Bronchial epithelial cell (primary cell): ENCODE data around the gene SART1. TPM values are rescaled to one million over a fixed set of nuclear protein-coding genes. Genes with fewer than 3 reads are reported as not detected.
A peak's percentile ranks its signal among the peaks of the same experiment; 100 is the strongest.

Source experiments
- DNase-seq: peaks from one replicate; pipeline ENCODE4 v3.0.0-alpha.2; 2010; ENCODE audit warnings: low read depth
- FAIRE-seq: peaks from 2 replicates; lab custom pipeline; 2011; peaks lifted over from hg19 to GRCh38; lab: Jason Lieb, UNC
- H3K27me3 ChIP-seq: 2 replicates; pipeline ENCODE4 v1.5.1; 2011; ENCODE audit warnings: low read length; ENCODE audit not compliant: control insufficient read depth, insufficient read depth
- H3K36me3 ChIP-seq: 2 replicates; pipeline ENCODE4 v1.5.1; 2011; ENCODE audit warnings: low read length; ENCODE audit not compliant: control insufficient read depth, insufficient read depth
- H3K4me3 ChIP-seq: 2 replicates; pipeline ENCODE4 v1.5.1; 2011; ENCODE audit warnings: mild to moderate bottlenecking, low read depth, low read length, control low read depth
- CTCF ChIP-seq: IDR thresholded peaks from 2 replicates; pipeline ENCODE4 v1.5.1; 2011; ENCODE audit warnings: mild to moderate bottlenecking, moderate library complexity, low read length, control low read depth, inconsistent platforms; ENCODE audit not compliant: insufficient read depth, severe bottlenecking
- total RNA-seq: library from RNA; depleted of rRNA; stranded (reverse); fragments of >200 nt; gene quantifications from 2 replicates; pipeline ENCODE4 v1.2.1, GENCODE V29; 2014

Gene SART1
- total RNA-seq, 1 donor from 2014 or later = 32.4 TPM

GRCh38 chr11:65965986-65966762 lies 4.6 kb downstream of the SART1 start:
- Histone ChIP-seq H3K36me3 (peaks cover 35% of the 10 kb centered on the region), H3K27me3 (no peaks in the 10 kb centered on the region), H3K4me3 (no peak overlapping the region)
- DNase-seq (no peak), FAIRE-seq (no peak)
- no peak for TF ChIP-seq CTCF

DNA sequence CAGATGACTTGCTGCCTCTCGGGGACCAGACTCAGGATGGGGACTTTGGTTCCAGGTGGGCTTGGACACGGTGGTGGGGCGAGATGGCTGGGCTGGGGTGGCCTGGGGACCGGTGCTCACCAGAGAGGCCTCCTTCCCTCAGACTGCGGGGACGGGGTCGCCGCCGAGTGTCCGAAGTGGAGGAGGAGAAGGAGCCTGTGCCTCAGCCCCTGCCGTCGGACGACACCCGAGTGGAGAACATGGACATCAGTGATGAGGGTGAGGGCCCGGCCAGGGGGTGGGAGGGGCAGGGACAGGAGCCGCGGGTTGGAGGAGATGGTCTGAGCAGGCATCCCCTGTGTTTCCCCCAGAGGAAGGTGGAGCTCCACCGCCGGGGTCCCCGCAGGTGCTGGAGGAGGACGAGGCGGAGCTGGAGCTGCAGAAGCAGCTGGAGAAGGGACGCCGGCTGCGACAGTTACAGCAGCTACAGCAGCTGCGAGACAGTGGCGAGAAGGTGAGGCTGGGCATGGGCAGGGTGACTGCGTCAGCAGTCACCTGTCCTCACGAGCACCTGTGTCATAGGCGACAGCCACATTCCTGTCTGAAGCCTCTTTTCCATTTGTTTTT lies 5.9 kb downstream of the SART1 start:
- Histone ChIP-seq H3K4me3 (no peak overlapping the region), H3K27me3 (no peaks in the 10 kb centered on the region), H3K36me3 (peaks cover 35% of the 10 kb centered on the region)
- DNase-seq = no peak
- no peak for FAIRE-seq
- no peak for TF ChIP-seq CTCF

DNA sequence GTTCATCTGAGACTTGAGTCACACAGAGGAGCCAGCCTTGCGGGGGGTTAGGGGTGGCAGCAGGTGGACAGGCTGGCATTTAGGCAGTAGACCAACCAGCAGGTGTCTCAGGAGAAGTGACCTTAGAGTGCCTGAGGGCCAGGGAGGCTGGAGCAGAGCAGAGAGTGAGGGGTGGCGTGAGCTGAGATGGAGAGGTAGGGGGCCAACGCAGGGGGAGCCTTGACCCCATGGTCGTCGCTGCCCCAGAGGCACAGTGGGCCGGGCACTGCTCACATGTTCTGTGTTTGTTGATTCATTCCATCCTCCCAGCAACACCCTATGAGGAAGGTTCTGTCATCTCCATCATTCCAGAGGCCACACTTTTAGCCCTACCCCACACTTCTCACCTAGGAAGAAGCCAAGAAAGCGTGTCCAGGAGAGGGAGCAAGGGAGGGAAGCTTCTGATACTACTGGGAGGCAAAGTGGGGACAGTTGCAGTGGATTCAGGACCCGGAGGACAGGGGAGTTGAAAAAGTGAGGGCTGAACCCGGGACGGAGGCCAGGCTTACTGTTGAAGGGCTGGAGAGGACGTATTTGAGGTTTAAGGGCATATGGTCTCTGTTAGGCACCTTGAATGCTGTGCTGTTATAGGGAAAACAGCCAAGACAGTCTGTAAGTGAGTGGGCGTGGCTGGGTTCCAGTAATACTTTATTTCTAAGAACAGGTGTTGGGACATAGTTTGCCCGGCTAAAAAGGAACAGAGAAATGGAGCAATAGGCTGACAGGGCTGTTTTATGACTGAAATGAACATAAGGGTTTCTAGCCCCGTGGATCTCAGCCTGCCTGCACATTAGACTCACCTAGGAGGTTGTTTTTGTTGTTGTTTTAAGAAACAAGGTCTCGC lies 7.3 kb downstream of the SART1 start:
- no peak overlapping the region for H3K4me3 ChIP-seq
- DNase-seq (no peak), FAIRE-seq (peak; percentile 47)
- H3K27me3 ChIP-seq = no peaks in the 10 kb centered on the region
- no peak for TF ChIP-seq CTCF
- H3K36me3 ChIP-seq = peaks cover 33% of the 10 kb centered on the region

- Histone ChIP-seq H3K27me3 (no peaks in the 10 kb centered on the region), H3K36me3 (peaks cover 16% of the 10 kb centered on the region), H3K4me3 (no peak overlapping the region)
- TF ChIP-seq CTCF = no peak
- DNase-seq (no peak), FAIRE-seq (no peak)
These were observed 10.6 kb downstream of the SART1 start for GRCh38 chr11:65972116-65972515.

GRCh38 chr11:65973439-65974110 lies 12.0 kb downstream of the SART1 start:
- no peak for FAIRE-seq
- peak; percentile 99 for DNase-seq
- no peak overlapping the region for H3K4me3 ChIP-seq
- H3K27me3 ChIP-seq = no peaks in the 10 kb centered on the region
- peaks cover 18% of the 10 kb centered on the region for H3K36me3 ChIP-seq
- TF ChIP-seq CTCF = no peak
